GM21619 (cell line): ENCODE data around the gene PSMB5.
A peak's percentile ranks its signal among the peaks of the same experiment; 100 is the strongest.
"Not testable (repeated sequence)": the region's sequence is repeated elsewhere in the genome, so short reads cannot be mapped to it uniquely, and the experiment has no call there.

Experiments
- ATAC-seq: cut with Tn5 transposase; IDR thresholded peaks from one replicate; pipeline ENCODE4 v1.9.1; 2021; ENCODE audit not compliant: unreplicated experiment

PSMB5 gene

GRCh38 chr14:23020143-23021128, 14.3 kb downstream of the PSMB5 start:
- no peak for ATAC-seq

GRCh38 chr14:23018107-23018506, 16.6 kb downstream of the PSMB5 start:
- ATAC-seq = no peak

GRCh38 chr14:23017091-23017490, 17.6 kb downstream of the PSMB5 start:
- no peak for ATAC-seq

- ATAC-seq = no peak
These were observed 19.1 kb downstream of the PSMB5 start for GRCh38 chr14:23015618-23016017.

- not testable (repeated sequence) for ATAC-seq
These were observed 21.0 kb downstream of the PSMB5 start for GRCh38 chr14:23013749-23014054.

GRCh38 chr14:23013054-23013748, 21.5 kb downstream of the PSMB5 start:
- ATAC-seq = no peak

- ATAC-seq = no peak
These were observed 24.6 kb downstream of the PSMB5 start, which contains the start of gene C14orf93 for GRCh38 chr14:23009939-23010726. Gene C14orf93, minus strand, starts transcription at chr14:23010143. Its CDS starts 11,120 bp downstream, at chr14:22999023.

- no peak for ATAC-seq
These were observed 25.2 kb downstream of the PSMB5 start for GRCh38 chr14:23009483-23009938.

- ATAC-seq = no peak
These were observed 25.9 kb downstream of the PSMB5 start for GRCh38 chr14:23008831-23009230.

- peak; percentile 88 for ATAC-seq
These were observed 27.9 kb downstream of the PSMB5 start for GRCh38 chr14:23006544-23007419.

GRCh38 chr14:23006188-23006534, 28.5 kb downstream of the PSMB5 start:
- no peak for ATAC-seq

- ATAC-seq = no peak
These were observed 29.1 kb downstream of the PSMB5 start for GRCh38 chr14:23005451-23006187.

- ATAC-seq = not testable (repeated sequence)
These were observed 30.4 kb downstream of the PSMB5 start for GRCh38 chr14:23004274-23004673.

GRCh38 chr14:23002592-23002991, 32.1 kb downstream of the PSMB5 start:
- ATAC-seq = no peak

GRCh38 chr14:23000860-23001259, 33.8 kb downstream of the PSMB5 start:
- no peak for ATAC-seq

GRCh38 chr14:22998329-22999012, 36.2 kb downstream of the PSMB5 start:
- ATAC-seq = no peak

GRCh38 chr14:22997676-22998323, 36.9 kb downstream of the PSMB5 start:
- no peak for ATAC-seq
